Ammon's horn (tissue), 1 donor: ENCODE measurements around the gene GPC5.

Experiments
- DNase-seq: peaks from one replicate; pipeline ENCODE4 v3.0.0-alpha.2; 2016; ENCODE audit warnings: low spot score

The GPC5 gene

GRCh38 chr13:91456837-91457236, 58.4 kb downstream of the GPC5 start:
- no peak for DNase-seq

GRCh38 chr13:91459485-91459884, 61.1 kb downstream of the GPC5 start:
- no peak for DNase-seq

- DNase-seq, result no peak
Measured at GRCh38 chr13:91464336-91464735, 65.9 kb downstream of the GPC5 start.

- DNase-seq, result no peak
Measured at GRCh38 chr13:91467236-91467635, 68.8 kb downstream of the GPC5 start.

- no peak for DNase-seq
Measured at GRCh38 chr13:91468301-91468700, 69.9 kb downstream of the GPC5 start.

GRCh38 chr13:91470084-91470621, 71.7 kb downstream of the GPC5 start:
- no peak for DNase-seq

- no peak for DNase-seq
Measured at GRCh38 chr13:91470681-91471080, 72.3 kb downstream of the GPC5 start.

- no peak for DNase-seq
Measured at GRCh38 chr13:91482427-91482826, 84.0 kb downstream of the GPC5 start.

- no peak for DNase-seq
Measured at GRCh38 chr13:91491980-91492379, 93.6 kb downstream of the GPC5 start.

GRCh38 chr13:91493442-91493841, 95.0 kb downstream of the GPC5 start:
- no peak for DNase-seq

- DNase-seq, result no peak
Measured at GRCh38 chr13:91498298-91498697, 99.9 kb downstream of the GPC5 start.

GRCh38 chr13:91504216-91504615, 105.8 kb downstream of the GPC5 start:
- DNase-seq, result no peak

GRCh38 chr13:91506759-91507158, 108.3 kb downstream of the GPC5 start:
- DNase-seq, result no peak

GRCh38 chr13:91510058-91510457, 111.6 kb downstream of the GPC5 start:
- DNase-seq, result no peak

- DNase-seq, result no peak
Measured at GRCh38 chr13:91513790-91514189, 115.4 kb downstream of the GPC5 start.

- DNase-seq, result no peak
Measured at GRCh38 chr13:91516799-91517198, 118.4 kb downstream of the GPC5 start.

GRCh38 chr13:91520952-91521351, 122.5 kb downstream of the GPC5 start:
- DNase-seq, result no peak

- no peak for DNase-seq
Measured at GRCh38 chr13:91523116-91523515, 124.7 kb downstream of the GPC5 start.

GRCh38 chr13:91526543-91527033, 128.2 kb downstream of the GPC5 start:
- no peak for DNase-seq

GRCh38 chr13:91529739-91530482, 131.5 kb downstream of the GPC5 start:
- DNase-seq, result no peak

- DNase-seq, result no peak
Measured at GRCh38 chr13:91531646-91532045, 133.2 kb downstream of the GPC5 start.

GRCh38 chr13:91533354-91533753, 134.9 kb downstream of the GPC5 start:
- no peak for DNase-seq

- no peak for DNase-seq
Measured at GRCh38 chr13:91534996-91535395, 136.6 kb downstream of the GPC5 start.

- no peak for DNase-seq
Measured at GRCh38 chr13:91537376-91537775, 139.0 kb downstream of the GPC5 start.
